ENCODE measurements around the gene EVC. TPM values are rescaled to one million over a fixed set of nuclear protein-coding genes. Genes with fewer than 3 reads are reported as not detected.

The EVC gene
- total and polyA plus RNA-seq, 2 experiments from 2014 or later, result 4.8 to 8.6 TPM

DNA sequence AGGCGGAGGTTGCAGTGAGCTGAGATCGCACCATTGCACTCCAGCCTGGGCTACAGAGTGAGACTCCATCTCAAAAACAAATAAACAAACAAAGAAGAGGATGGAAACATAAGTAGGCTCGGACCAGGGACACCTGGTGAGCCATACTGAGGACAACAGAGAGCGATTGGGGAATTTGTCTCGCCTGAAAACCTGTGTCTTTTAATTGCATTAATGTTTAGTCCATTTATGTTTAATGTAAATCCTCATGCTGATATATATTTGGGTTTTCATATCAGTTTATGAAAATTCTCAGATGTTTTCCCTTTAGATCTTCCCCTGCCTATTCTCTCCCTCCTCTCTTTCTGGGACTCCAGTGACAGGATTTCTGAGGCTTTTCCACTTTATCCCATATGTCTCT, 84.6 kb downstream of the EVC start:
- Histone ChIP-seq H3K9me2 (replicated peaks; ENCODE audit: insufficient read depth) (no peaks in the 10 kb centered on the region), H3K4me3 (no peak overlapping the region), H3K36me3 (replicated peaks; ENCODE audit: insufficient read depth, low read depth) (no peaks in the 10 kb centered on the region), H3K27ac (no peak overlapping the region), H4K20me1 (ENCODE audit: insufficient read depth, poor library complexity, severe bottlenecking) (no peaks in the 10 kb centered on the region), H3K9me3 (ENCODE audit: low read depth) (no peaks in the 10 kb centered on the region), H2AFZ (no peak overlapping the region), H3K79me2 (no peaks in the 10 kb centered on the region), H3K4me1 (ENCODE audit: insufficient read depth) (no peaks in the 10 kb centered on the region), H3K4me2 (no peak overlapping the region), H3K27me3 (no peaks in the 10 kb centered on the region)
- WGBS (ENCODE audit: low lambda C conversion rate, missing lambda C conversion rate), result 96% methylated on average over 5 of the region's 5 CpGs
- no peak for TF ChIP-seq EZH2phosphoT487 (IDR thresholded peaks at IDR 0.05; ENCODE audit: low read depth, severe bottlenecking, unreplicated experiment)
- TF ChIP-seq, protein P1, sequence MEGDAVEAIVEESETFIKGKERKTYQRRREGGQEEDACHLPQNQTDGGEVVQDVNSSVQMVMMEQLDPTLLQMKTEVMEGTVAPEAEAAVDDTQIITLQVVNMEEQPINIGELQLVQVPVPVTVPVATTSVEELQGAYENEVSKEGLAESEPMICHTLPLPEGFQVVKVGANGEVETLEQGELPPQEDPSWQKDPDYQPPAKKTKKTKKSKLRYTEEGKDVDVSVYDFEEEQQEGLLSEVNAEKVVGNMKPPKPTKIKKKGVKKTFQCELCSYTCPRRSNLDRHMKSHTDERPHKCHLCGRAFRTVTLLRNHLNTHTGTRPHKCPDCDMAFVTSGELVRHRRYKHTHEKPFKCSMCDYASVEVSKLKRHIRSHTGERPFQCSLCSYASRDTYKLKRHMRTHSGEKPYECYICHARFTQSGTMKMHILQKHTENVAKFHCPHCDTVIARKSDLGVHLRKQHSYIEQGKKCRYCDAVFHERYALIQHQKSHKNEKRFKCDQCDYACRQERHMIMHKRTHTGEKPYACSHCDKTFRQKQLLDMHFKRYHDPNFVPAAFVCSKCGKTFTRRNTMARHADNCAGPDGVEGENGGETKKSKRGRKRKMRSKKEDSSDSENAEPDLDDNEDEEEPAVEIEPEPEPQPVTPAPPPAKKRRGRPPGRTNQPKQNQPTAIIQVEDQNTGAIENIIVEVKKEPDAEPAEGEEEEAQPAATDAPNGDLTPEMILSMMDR (IDR thresholded peaks at IDR 0.05; ENCODE audit: poor library complexity), result no peak
- DNase-seq (ENCODE audit: low spot score), result no peak

DNA sequence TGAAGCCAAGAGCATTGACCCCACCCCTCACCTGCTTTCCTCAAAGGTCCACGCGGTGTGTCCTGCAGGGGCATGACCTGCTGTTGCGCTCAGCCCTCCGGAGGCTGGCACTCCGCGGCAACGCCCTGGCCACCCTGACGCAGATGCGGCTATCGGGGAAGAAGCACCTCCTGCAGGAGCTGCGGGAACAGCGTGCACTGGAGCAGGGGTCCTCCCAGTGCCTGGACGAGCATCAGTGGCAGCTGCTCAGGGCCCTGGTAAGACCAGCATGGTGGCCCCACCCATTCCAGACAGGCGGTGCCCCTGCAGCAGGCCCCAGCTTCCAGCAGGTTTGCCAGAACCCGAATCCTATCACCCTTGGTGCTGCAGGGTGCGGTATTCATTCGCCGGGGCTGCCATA, 86.0 kb downstream of the EVC start:
- Histone ChIP-seq H2AFZ (no peak overlapping the region), H3K9me2 (replicated peaks; ENCODE audit: insufficient read depth) (no peaks in the 10 kb centered on the region), H3K9me3 (ENCODE audit: low read depth) (no peaks in the 10 kb centered on the region), H3K36me3 (replicated peaks; ENCODE audit: insufficient read depth, low read depth) (no peaks in the 10 kb centered on the region), H3K27ac (no peak overlapping the region), H3K4me3 (no peak overlapping the region), H3K4me2 (no peak overlapping the region), H4K20me1 (ENCODE audit: insufficient read depth, poor library complexity, severe bottlenecking) (no peaks in the 10 kb centered on the region), H3K27me3 (no peaks in the 10 kb centered on the region), H3K79me2 (no peaks in the 10 kb centered on the region), H3K4me1 (ENCODE audit: insufficient read depth) (no peaks in the 10 kb centered on the region)
- TF ChIP-seq EZH2phosphoT487 (IDR thresholded peaks at IDR 0.05; ENCODE audit: low read depth, severe bottlenecking, unreplicated experiment), result no peak
- no peak for TF ChIP-seq EZH2 (IDR thresholded peaks at IDR 0.05; ENCODE audit: borderline replicate concordance)
- TF ChIP-seq, protein P1 (IDR thresholded peaks at IDR 0.05; ENCODE audit: poor library complexity), result no peak
- 97% methylated on average over 17 of the region's 18 CpGs for WGBS (ENCODE audit: low lambda C conversion rate, missing lambda C conversion rate)
- no peak for DNase-seq (ENCODE audit: low spot score)

DNA sequence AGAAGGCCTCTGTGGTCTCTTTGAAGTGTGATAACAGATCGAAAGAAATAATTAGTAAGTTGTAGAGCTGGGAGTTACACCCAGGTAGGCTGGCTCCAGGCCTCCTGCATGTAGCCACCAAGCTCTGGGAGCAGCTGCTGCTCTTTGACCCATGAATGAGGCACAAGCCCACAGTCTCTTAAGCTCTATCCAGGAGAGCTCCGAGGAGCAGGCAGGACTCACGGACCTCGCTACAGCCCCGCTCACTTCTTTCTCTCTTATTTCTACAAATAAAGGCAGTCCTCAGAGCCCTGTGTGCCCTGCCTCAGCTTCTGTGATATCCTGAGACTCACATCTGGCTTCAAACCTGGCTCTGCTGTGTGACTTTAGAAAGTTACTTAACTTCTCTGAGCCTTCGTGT, 86.9 kb downstream of the EVC start:
- Histone ChIP-seq H3K27ac (no peak overlapping the region), H3K4me2 (no peak overlapping the region), H3K4me3 (no peak overlapping the region), H3K4me1 (ENCODE audit: insufficient read depth) (no peaks in the 10 kb centered on the region), H3K27me3 (no peaks in the 10 kb centered on the region), H3K9me2 (replicated peaks; ENCODE audit: insufficient read depth) (no peaks in the 10 kb centered on the region), H3K9me3 (ENCODE audit: low read depth) (no peaks in the 10 kb centered on the region), H2AFZ (no peak overlapping the region), H3K79me2 (no peaks in the 10 kb centered on the region), H3K36me3 (replicated peaks; ENCODE audit: insufficient read depth, low read depth) (no peaks in the 10 kb centered on the region), H4K20me1 (ENCODE audit: insufficient read depth, poor library complexity, severe bottlenecking) (no peaks in the 10 kb centered on the region)
- 91% methylated on average over 6 of the region's 6 CpGs for WGBS (ENCODE audit: low lambda C conversion rate, missing lambda C conversion rate)
- DNase-seq (ENCODE audit: low spot score), result no peak
- TF ChIP-seq EZH2 (IDR thresholded peaks at IDR 0.05; ENCODE audit: borderline replicate concordance), result no peak
- TF ChIP-seq, protein P1 (IDR thresholded peaks at IDR 0.05; ENCODE audit: poor library complexity), result no peak
- no peak for TF ChIP-seq EZH2phosphoT487 (IDR thresholded peaks at IDR 0.05; ENCODE audit: low read depth, severe bottlenecking, unreplicated experiment)

DNA sequence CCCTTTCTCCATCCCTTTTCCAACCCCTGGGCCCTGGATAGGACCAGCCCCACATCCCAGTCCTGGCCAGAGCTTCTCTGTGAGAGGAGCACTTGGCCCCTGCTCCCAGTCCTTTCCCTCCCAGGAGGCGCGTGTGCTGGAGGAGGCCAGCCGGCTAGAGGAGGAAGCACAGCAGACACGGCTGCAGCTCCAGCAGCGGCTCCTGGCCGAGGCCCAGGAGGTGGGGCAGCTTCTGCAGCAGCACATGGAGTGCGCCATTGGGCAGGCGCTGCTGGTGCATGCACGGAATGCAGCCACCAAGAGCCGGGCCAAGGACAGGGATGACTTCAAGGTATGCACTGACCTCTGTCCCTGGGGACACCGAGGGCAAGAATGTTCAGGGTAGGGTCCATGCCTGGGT, 87.5 kb downstream of the EVC start:
- H2AFZ ChIP-seq, result no peak overlapping the region
- WGBS (ENCODE audit: low lambda C conversion rate, missing lambda C conversion rate), result 94% methylated on average over 11 of the region's 11 CpGs
- no peak overlapping the region for H3K4me3 ChIP-seq
- TF ChIP-seq EZH2phosphoT487 (IDR thresholded peaks at IDR 0.05; ENCODE audit: low read depth, severe bottlenecking, unreplicated experiment) (no peak), EZH2 (IDR thresholded peaks at IDR 0.05; ENCODE audit: borderline replicate concordance) (no peak)
- TF ChIP-seq, protein P1 (IDR thresholded peaks at IDR 0.05; ENCODE audit: poor library complexity), result no peak
- H3K27ac ChIP-seq, result no peak overlapping the region
- DNase-seq (ENCODE audit: low spot score), result no peak
- H3K27me3 ChIP-seq, result no peaks in the 10 kb centered on the region
- H3K9me3 ChIP-seq (ENCODE audit: low read depth), result no peaks in the 10 kb centered on the region
- H3K4me1 ChIP-seq (ENCODE audit: insufficient read depth), result no peaks in the 10 kb centered on the region
- H4K20me1 ChIP-seq (ENCODE audit: insufficient read depth, poor library complexity, severe bottlenecking), result no peaks in the 10 kb centered on the region
- no peaks in the 10 kb centered on the region for H3K9me2 ChIP-seq (replicated peaks; ENCODE audit: insufficient read depth)
- no peaks in the 10 kb centered on the region for H3K79me2 ChIP-seq
- H3K36me3 ChIP-seq (replicated peaks; ENCODE audit: insufficient read depth, low read depth), result no peaks in the 10 kb centered on the region
- no peak overlapping the region for H3K4me2 ChIP-seq
